VCaP (cell line): Measurements from ENCODE around the gene DEDD2.

Source experiments
- H3K27ac ChIP-seq: fragments of 450-650 bp; 2 replicates; pipeline ENCODE4 v1.5.1; 2017
- TF ChIP-seq, protein P1 (sequence below): fragments of 450-650 bp; conservative IDR thresholded peaks from 2 replicates; pipeline ENCODE4 v1.5.1; 2017; ENCODE audit warnings: mild to moderate bottlenecking, moderate library complexity

Gene DEDD2

DNA sequence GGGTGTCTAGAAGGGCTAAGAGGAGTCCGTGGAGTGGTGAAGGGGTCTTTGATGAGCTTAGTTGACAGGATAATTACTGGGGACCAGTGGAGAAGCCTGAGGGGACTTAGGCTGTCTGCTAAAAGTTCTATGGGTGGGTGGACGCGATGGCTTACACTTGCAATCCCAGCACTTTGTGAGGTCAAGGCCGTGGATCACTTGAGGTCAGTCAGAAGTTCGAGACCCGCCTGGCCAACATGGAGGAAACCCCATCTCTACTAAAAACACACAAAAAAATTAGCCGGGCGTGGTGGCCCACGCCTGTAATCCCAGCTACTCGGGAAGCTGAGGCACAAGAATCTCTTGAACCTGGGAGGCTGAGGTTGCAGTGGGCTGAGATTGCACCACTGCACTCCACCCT lies 27.8 kb upstream of the DEDD2 start:
- peak overlapping the region; percentile 95 for H3K27ac ChIP-seq
- TF ChIP-seq, protein P1, sequence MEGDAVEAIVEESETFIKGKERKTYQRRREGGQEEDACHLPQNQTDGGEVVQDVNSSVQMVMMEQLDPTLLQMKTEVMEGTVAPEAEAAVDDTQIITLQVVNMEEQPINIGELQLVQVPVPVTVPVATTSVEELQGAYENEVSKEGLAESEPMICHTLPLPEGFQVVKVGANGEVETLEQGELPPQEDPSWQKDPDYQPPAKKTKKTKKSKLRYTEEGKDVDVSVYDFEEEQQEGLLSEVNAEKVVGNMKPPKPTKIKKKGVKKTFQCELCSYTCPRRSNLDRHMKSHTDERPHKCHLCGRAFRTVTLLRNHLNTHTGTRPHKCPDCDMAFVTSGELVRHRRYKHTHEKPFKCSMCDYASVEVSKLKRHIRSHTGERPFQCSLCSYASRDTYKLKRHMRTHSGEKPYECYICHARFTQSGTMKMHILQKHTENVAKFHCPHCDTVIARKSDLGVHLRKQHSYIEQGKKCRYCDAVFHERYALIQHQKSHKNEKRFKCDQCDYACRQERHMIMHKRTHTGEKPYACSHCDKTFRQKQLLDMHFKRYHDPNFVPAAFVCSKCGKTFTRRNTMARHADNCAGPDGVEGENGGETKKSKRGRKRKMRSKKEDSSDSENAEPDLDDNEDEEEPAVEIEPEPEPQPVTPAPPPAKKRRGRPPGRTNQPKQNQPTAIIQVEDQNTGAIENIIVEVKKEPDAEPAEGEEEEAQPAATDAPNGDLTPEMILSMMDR: no peak

DNA sequence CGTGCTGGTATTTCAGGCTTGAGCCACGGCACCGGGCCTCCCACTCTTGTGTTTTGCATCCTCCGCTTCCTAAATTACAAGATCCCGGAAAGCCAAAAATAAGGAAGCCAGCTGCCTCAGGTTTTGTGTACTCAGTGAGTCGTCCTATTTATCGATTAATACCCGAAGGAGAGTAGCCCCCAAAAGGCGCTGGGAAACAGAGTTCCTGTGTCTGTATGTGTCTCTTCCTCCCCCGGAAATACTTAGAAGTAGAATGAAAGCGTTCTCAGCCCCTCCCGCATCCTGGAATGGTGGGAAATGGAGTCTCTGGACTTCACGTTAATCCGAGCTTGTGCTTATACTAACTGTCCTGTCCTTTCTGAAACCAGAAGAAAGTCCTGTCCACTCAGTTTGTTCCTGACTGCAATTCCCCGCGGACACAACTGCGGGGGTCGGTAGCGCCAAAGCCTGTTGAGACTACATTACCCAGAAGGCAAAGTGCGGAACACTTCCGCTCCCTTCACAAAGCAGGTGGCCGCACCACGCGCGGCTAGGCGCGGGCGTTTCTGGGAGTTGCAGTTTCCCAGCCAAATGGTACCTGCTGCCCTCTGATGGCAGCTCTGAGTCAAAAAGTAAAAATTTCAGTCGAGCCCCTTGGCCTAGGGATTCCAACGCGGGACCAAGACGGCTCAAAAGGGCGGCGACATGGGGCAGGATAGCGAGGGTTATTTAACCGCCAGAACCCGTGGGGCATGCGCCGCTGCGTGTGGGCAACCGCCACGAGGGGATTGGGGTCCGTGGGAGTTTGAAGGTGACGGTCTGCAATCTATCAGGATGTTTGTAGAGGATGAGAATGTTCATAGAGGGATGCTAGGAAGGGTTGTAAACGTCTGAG lies 27.1 kb upstream of the DEDD2 start:
- TF ChIP-seq, protein P1: peak; percentile 85
- peak overlapping the region; percentile 95 for H3K27ac ChIP-seq

DNA sequence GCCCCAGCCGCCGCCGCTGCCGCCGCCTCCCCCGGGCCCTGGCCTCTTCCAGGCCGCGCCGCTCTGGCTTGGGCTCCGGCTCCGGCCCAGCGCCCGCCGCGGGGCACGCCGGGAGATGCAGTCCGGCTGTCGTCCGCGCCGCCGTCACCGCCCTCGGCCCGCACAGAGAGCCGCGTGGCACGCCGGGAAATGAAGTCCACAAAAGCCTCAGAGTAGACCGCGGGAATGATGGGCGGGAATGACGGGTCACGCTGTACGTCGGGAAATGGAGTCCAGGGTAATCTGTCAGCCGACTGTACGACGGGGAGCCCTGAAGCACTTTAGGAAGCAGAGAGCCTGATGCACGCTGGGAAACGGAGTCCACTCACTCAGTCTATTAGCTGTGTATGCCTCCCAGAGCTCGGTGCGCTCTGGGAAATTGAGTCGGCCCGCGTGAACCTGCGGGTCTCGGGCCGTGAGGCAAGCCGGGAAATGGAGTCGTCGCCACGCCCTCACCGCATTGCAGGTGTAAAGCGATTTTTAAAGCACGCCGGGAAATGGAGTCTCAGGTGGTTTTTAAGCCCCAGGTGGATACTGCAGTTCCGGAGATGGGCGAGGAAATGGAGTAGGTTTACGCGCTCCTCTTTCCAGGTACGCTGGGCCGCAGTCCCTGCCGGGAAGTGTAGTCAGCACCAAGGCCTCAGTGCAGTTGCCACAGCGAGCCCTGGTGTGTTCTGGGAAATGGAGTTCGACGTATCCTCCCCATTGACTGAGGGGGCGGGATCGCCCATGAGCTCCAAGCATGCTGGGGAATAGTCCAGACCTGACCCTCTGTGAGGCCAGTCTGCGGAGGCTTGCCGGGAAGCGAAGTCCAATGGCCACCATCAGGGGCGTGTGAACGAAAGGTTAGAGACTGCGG lies 25.3 kb upstream of the DEDD2 start, which contains the start of gene GSK3A:
TSS of gene GSK3A (minus strand) at position 91 of the 898 bp plus-strand sequence. CDS start 137 bp downstream, outside the sequence.
- TF ChIP-seq, protein P1: no peak

DNA sequence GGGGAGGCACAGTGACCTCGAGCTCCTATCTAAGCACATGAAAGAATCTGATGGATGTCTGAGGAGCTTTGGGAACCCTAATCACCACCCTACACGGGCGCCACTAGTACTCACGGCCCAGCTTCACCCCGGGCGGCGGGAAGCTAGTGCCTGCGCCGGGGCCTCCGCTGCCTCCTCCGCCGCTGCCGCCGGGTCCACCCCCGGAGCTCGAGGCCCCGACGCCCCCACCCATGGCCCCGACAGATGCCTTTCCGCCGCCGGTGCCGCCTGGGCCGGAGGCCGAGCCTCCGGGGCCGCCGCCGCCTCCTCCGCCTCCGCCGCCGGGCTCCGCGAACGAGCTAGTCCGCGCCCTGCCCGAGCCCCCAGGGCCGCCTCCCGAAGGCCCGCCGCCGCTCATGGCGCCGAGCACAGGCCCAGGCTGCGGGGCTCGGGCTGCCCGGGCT lies 24.6 kb upstream of the DEDD2 start:
- TF ChIP-seq, protein P1: no peak
- peak overlapping the region; percentile 95 for H3K27ac ChIP-seq

More for the DNA sequence above, 25.3 kb upstream of the DEDD2 start, which contains the start of gene GSK3A:
- peak within 1 kb of the TSS; percentile 95 for H3K27ac ChIP-seq

DNA sequence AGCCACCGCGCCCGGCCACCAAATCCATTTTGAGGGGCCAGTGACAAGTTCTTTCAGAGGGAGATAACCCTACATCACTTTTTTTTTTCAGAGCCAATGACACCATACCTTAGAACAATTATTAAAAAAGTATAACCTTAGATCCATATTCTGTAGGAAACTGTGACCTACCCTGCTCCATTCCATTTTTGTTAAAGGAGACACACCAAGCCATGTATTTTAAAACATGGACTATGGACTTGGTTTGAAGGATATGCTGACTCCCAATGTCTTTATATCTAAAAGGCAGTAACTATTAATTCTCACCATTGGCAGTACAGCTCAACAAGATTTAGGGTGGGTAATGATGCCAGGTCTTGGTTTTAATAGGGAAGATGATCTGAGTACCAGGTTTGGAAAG lies 23.8 kb upstream of the DEDD2 start:
- H3K27ac ChIP-seq: peak overlapping the region; percentile 95
- TF ChIP-seq, protein P1: no peak

DNA sequence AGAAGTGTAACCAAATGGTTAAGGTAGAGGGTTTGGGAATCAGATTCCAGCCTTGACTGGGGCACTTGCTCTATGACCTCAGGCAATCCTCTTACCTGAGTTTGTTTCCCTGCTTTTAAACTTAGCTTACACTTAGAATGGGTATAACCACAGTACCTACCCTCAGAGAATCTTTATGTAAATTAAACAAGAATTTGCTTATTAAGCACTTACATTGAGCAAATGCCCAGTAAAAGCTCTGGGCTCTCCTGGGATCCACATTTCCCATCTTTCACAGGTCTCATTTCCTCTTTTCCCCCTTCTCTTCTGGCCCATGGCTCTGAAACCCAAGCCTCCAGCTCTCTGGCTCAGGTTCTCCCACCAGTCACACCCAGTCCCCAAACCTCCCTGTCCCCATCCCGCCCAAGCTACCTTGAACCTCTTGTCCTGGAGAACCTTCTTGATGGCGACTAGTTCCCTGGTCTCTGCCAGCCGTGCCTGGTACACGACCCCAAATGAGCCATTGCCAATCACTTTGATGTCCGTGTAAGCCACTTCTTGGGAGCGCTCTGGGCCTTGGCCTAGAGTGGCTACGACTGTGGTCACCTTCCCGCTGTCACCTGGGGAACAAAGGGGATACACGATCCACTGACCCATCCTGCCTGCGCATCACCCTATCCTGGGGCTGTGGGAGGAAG lies 22.2 kb upstream of the DEDD2 start:
- TF ChIP-seq, protein P1: no peak
- peak overlapping the region; percentile 1; the same call in 1 of the 2 replicates for H3K27ac ChIP-seq
